ENCODE data around the gene CFAP20.

DNA sequence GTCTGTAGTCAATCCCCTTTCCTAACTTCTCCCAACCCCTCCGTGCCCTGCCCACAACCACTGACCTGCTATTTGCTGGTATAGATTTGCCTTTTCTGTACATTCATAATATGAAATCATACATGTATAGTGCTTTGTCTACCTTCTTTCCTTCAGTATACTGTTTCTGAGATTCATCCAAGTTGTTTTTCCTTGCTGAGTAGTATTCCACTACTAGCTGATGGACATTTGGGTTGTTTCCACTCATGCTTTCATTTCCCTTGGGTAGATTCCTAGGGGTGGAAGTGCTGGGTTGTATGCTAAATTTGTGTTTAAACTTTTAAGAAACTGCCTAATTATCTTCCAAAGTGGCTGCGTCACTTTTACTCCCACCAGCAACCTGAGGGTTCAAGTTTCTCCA lies 41.0 kb upstream of the CFAP20 start:
- TF ChIP-seq POLR2AphosphoS5 (IDR thresholded peaks at IDR 0.05) (no peak), POLR2A (IDR thresholded peaks at IDR 0.05) (no peak), EP300 (IDR thresholded peaks at IDR 0.05) (no peak)
- TF ChIP-seq, protein P1, sequence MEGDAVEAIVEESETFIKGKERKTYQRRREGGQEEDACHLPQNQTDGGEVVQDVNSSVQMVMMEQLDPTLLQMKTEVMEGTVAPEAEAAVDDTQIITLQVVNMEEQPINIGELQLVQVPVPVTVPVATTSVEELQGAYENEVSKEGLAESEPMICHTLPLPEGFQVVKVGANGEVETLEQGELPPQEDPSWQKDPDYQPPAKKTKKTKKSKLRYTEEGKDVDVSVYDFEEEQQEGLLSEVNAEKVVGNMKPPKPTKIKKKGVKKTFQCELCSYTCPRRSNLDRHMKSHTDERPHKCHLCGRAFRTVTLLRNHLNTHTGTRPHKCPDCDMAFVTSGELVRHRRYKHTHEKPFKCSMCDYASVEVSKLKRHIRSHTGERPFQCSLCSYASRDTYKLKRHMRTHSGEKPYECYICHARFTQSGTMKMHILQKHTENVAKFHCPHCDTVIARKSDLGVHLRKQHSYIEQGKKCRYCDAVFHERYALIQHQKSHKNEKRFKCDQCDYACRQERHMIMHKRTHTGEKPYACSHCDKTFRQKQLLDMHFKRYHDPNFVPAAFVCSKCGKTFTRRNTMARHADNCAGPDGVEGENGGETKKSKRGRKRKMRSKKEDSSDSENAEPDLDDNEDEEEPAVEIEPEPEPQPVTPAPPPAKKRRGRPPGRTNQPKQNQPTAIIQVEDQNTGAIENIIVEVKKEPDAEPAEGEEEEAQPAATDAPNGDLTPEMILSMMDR (IDR thresholded peaks at IDR 0.05) = no peak
